Activated CD4-positive, alpha-beta memory T cell treated with anti-CD3 and anti-CD28 coated beads, Interleukin-2, amount 10 ng/mL, durations not matched to agents 7 days and 5 days (primary cell): ENCODE measurements around the gene ALPL. TPM values are rescaled to one million over a fixed set of nuclear protein-coding genes. Genes with fewer than 3 reads are reported as not detected.
A peak's percentile ranks its signal among the peaks of the same experiment; 100 is the strongest.

ENCODE experiments used
- CTCF ChIA-PET: fragments of 350-600 bp; sonication (Branson Sonifier 250); formaldehyde crosslinking; loops from one replicate; lab custom pipeline; 2021; ENCODE audit warnings: antibody characterized with exemption, inconsistent platforms; lab: Charles Lee
- POLR2A ChIA-PET: fragments of 350-600 bp; sonication (Branson Sonifier 250); formaldehyde crosslinking; loops from one replicate; lab custom pipeline; 2021; ENCODE audit warnings: antibody characterized with exemption; lab: Charles Lee
- DNase-seq: peaks from one replicate; pipeline ENCODE4 v3.0.0-alpha.2; 2020
- H3K27ac Mint-ChIP-seq: one replicate; pipeline ENCODE4 v1.8.0; 2021; ENCODE audit warnings: mild to moderate bottlenecking, mixed read lengths
- H3K27me3 Mint-ChIP-seq: one replicate; pipeline ENCODE4 v1.8.0; 2021; ENCODE audit warnings: mixed read lengths
- H3K36me3 Mint-ChIP-seq: one replicate; pipeline ENCODE4 v1.8.0; 2021; ENCODE audit warnings: low read depth, mixed read lengths
- H3K4me1 Mint-ChIP-seq: one replicate; pipeline ENCODE4 v1.8.0; 2021; ENCODE audit warnings: mixed read lengths
- H3K4me3 Mint-ChIP-seq: one replicate; pipeline ENCODE4 v1.8.0; 2021; ENCODE audit warnings: mild to moderate bottlenecking, mixed read lengths
- H3K9me3 Mint-ChIP-seq: one replicate; pipeline ENCODE4 v1.8.0; 2021; ENCODE audit warnings: mixed read lengths
- total RNA-seq, 2 experiments: library from RNA; stranded (reverse); gene quantifications; one replicate each; pipeline ENCODE4 v1.2.3, GENCODE V29; 2021

ALPL gene
- total RNA-seq, 2 experiments from 2014 or later = not detected

DNA sequence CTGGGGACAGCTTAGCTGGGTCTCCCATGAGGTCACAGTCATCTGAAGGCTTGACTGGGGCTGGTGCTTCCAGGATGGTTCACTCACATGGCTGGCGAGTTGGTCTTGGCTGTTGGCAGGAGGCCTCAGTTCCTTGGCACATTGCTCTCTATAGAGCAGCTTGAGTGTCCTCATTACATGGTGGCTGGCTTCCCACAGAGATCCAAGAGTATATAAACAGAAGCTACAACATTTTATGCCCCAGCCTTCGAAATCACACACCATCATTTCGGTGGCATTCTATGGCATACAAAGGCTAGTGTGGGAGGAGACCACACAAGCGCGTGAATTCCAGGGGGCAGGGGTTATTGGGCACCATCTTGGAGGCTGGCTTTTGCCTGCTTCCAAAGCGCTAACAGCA is 63.0 kb downstream of the ALPL start:
- H3K27ac Mint-ChIP-seq = no peak overlapping the region
- POLR2A ChIA-PET = interaction anchor here (0.6 kb wide), 1 partner anchor 186 kb away, joined by 3 read pairs; no protein-coding TSS in a partner anchor
- DNase-seq = no peak
- H3K4me1 Mint-ChIP-seq = no peaks in the 10 kb centered on the region
- H3K9me3 Mint-ChIP-seq = no peaks in the 10 kb centered on the region
- H3K4me3 Mint-ChIP-seq = no peak overlapping the region
- no peaks in the 10 kb centered on the region for H3K36me3 Mint-ChIP-seq
- CTCF ChIA-PET = interaction anchor here (0.6 kb wide), 1 partner anchor 91 kb away, joined by 3 read pairs; no protein-coding TSS in a partner anchor
- H3K27me3 Mint-ChIP-seq = peaks cover 6% of the 10 kb centered on the region

DNA sequence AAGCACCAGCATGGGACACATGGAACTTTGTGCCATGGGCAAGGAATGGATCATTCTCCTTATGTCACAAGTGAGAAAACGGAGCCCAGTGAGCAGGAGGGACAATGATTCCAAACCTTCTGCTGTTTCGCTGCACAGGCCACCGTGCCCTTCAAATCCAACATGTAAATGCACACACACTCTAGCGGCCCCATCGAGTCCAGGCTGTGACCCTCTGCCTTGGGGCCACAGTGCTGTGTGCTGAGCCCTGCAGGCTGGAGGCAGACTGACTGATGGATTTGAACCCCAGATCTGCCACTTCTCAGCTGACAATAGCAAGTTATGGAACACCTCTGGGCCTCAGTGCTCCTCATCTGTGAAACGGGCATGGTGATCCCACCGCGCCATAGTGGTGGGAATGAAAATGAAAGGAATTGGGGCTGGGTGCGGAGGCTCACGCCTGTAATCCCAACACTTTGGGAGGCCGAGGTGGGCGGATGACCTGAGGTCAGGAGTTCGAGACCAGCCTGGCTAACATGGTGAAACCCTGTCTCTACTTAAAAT is 63.6 kb downstream of the ALPL start:
- H3K27ac Mint-ChIP-seq = no peak overlapping the region
- H3K4me3 Mint-ChIP-seq = no peak overlapping the region
- no peaks in the 10 kb centered on the region for H3K9me3 Mint-ChIP-seq
- ChIA-PET POLR2A (no interaction called here), CTCF (no interaction called here)
- H3K27me3 Mint-ChIP-seq = peaks cover 6% of the 10 kb centered on the region
- no peak for DNase-seq
- no peaks in the 10 kb centered on the region for H3K36me3 Mint-ChIP-seq
- H3K4me1 Mint-ChIP-seq = no peaks in the 10 kb centered on the region

DNA sequence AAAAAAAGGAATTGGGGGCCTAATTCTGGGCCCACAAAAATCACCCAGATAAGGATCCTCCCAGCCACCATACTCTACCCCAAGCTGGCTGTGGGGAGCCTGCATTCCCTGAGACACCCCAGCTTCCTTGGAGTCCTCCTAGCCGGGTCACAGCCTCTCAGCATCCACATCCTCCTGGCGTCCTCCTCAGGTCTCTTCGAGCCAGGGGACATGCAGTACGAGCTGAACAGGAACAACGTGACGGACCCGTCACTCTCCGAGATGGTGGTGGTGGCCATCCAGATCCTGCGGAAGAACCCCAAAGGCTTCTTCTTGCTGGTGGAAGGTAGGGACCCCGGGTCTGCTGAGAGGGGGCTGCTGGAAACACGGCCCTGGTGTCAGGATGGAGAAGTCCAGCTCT is 64.3 kb downstream of the ALPL start:
- ChIA-PET CTCF (no interaction called here), POLR2A (no interaction called here)
- no peaks in the 10 kb centered on the region for H3K4me1 Mint-ChIP-seq

DNA sequence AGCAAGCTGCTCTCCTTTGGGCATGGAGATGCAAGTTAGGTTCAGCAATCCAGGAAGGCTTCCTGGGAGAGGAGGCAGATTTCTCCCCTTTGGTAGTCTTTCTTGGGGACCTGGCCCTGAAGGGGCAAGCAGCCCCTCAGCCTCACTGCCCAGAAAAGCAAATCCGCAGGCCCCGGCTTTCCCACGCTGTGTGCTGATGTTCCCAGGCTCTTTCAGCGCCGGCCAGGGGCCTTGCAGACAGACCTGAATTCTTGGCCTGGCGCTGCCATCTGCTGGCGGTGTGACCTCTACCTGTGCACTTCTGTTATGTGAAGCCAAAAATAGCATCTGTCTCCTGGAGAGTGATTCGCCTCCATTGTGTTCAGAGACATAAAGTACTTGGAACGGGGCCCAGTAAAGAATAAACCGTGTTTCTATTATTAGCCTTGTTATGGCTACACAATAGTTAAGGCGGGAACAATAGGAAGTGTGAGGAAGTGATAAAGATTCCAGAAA is 64.8 kb downstream of the ALPL start:
- DNase-seq = peak; percentile 35
- H3K4me3 Mint-ChIP-seq = no peak overlapping the region
- no peaks in the 10 kb centered on the region for H3K36me3 Mint-ChIP-seq
- H3K4me1 Mint-ChIP-seq = no peaks in the 10 kb centered on the region
- H3K9me3 Mint-ChIP-seq = no peaks in the 10 kb centered on the region
- CTCF ChIA-PET = no interaction called here
- POLR2A ChIA-PET = no interaction called here
- no peak overlapping the region for H3K27ac Mint-ChIP-seq
- H3K27me3 Mint-ChIP-seq = peaks cover 6% of the 10 kb centered on the region

More for the DNA sequence above, 64.3 kb downstream of the ALPL start:
- H3K36me3 Mint-ChIP-seq = no peaks in the 10 kb centered on the region
- no peak overlapping the region for H3K27ac Mint-ChIP-seq
- no peaks in the 10 kb centered on the region for H3K9me3 Mint-ChIP-seq
- H3K4me3 Mint-ChIP-seq = no peak overlapping the region
- DNase-seq = no peak
- peaks cover 6% of the 10 kb centered on the region for H3K27me3 Mint-ChIP-seq

DNA sequence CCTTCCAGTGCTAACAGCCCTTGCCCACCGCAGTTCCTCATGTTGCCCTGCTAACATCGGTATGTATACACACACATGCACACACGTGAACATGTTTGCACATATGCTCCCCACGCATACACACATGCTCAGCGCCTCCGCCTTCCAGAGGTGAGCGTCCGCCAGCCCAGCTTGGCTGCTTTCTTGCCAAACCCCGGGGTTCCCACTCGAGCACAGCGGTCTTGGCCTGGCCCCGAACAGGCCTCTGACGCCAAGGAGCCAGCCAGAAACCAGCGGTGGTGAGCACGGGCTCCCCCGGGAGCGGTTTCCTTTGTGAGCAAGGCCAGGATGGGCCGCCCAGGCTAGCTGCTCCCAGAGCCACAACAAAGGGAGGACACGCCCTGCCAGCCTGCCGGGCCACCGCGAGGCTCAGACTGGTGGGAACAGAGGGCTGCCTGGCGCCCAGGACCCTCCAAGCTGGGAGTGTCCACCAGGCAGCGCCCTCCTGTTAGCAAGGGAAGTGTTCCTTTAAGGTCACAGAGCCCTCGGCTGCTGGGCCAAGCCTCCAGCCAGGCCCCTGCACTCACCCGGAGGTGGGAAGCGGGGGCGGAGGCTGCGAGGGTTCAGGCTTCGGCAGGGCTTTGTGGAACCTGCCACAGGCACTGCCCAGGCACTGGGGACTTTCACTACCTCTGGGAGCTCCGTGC is 65.4 kb downstream of the ALPL start:
- Mint-ChIP-seq H3K36me3 (no peaks in the 10 kb centered on the region), H3K4me3 (no peak overlapping the region)

DNA sequence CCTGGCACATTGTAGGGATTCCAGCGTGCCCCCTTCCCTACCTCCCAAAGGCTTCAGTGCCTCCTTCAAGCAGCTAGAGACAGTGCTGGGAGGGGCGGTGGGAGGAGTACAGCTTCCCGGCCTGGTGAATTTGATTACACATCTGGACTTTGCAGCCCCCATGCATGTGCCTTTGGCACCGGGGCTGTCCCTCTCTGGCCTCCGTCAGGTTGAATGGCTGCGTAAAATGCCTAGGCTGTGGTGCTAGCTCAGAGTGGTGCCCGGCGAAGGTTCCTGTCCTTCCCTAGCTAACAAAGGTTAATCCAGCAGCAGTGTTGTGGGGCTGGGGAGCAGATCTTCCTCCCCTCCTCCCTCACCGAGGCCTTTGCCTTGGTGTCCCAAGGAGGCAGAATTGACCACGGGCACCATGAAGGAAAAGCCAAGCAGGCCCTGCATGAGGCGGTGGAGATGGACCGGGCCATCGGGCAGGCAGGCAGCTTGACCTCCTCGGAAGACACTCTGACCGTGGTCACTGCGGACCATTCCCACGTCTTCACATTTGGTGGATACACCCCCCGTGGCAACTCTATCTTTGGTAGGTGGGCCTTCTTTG is 66.2 kb downstream of the ALPL start:
- Mint-ChIP-seq H3K9me3 (no peaks in the 10 kb centered on the region), H3K27me3 (peaks cover 6% of the 10 kb centered on the region), H3K4me3 (no peak overlapping the region), H3K36me3 (no peaks in the 10 kb centered on the region), H3K4me1 (no peaks in the 10 kb centered on the region), H3K27ac (no peak overlapping the region)
- no peak for DNase-seq
- ChIA-PET CTCF (no interaction called here), POLR2A (no interaction called here)

More for the DNA sequence above, 65.4 kb downstream of the ALPL start:
- Mint-ChIP-seq H3K27ac (no peak overlapping the region), H3K4me1 (no peaks in the 10 kb centered on the region), H3K27me3 (peaks cover 6% of the 10 kb centered on the region), H3K9me3 (no peaks in the 10 kb centered on the region)
- no peak for DNase-seq
- ChIA-PET POLR2A (no interaction called here), CTCF (no interaction called here)

GRCh38 chr1:21576031-21576797 is 67.0 kb downstream of the ALPL start:
- no peak overlapping the region for H3K27ac Mint-ChIP-seq
- CTCF ChIA-PET = no interaction called here
- POLR2A ChIA-PET = no interaction called here
- H3K36me3 Mint-ChIP-seq = no peaks in the 10 kb centered on the region
- no peak for DNase-seq
- H3K9me3 Mint-ChIP-seq = no peaks in the 10 kb centered on the region
- no peaks in the 10 kb centered on the region for H3K4me1 Mint-ChIP-seq
- no peak overlapping the region for H3K4me3 Mint-ChIP-seq
- peaks cover 6% of the 10 kb centered on the region for H3K27me3 Mint-ChIP-seq

GRCh38 chr1:21576798-21577187 is 67.6 kb downstream of the ALPL start:
- H3K36me3 Mint-ChIP-seq = no peaks in the 10 kb centered on the region
- H3K4me3 Mint-ChIP-seq = no peak overlapping the region
- no peaks in the 10 kb centered on the region for H3K9me3 Mint-ChIP-seq
- POLR2A ChIA-PET = no interaction called here
- peaks cover 6% of the 10 kb centered on the region for H3K27me3 Mint-ChIP-seq
- CTCF ChIA-PET = no interaction called here
- no peak for DNase-seq
- H3K27ac Mint-ChIP-seq = no peak overlapping the region
- no peaks in the 10 kb centered on the region for H3K4me1 Mint-ChIP-seq

DNA sequence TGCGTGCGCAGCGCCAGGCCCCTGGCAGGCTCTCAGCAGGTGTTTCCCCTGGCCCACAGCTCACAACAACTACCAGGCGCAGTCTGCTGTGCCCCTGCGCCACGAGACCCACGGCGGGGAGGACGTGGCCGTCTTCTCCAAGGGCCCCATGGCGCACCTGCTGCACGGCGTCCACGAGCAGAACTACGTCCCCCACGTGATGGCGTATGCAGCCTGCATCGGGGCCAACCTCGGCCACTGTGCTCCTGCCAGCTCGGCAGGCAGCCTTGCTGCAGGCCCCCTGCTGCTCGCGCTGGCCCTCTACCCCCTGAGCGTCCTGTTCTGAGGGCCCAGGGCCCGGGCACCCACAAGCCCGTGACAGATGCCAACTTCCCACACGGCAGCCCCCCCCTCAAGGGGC is 68.1 kb downstream of the ALPL start:
- Mint-ChIP-seq H3K4me1 (no peaks in the 10 kb centered on the region), H3K27ac (no peak overlapping the region), H3K9me3 (no peaks in the 10 kb centered on the region), H3K4me3 (no peak overlapping the region), H3K27me3 (peaks cover 6% of the 10 kb centered on the region), H3K36me3 (no peaks in the 10 kb centered on the region)
- CTCF ChIA-PET = no interaction called here
- POLR2A ChIA-PET = no interaction called here
- no peak for DNase-seq

- ChIA-PET CTCF (no interaction called here), POLR2A (no interaction called here)
- no peak overlapping the region for H3K4me3 Mint-ChIP-seq
- H3K9me3 Mint-ChIP-seq = no peaks in the 10 kb centered on the region
- no peak overlapping the region for H3K27ac Mint-ChIP-seq
- peaks cover 9% of the 10 kb centered on the region for H3K27me3 Mint-ChIP-seq
- no peak for DNase-seq
- H3K4me1 Mint-ChIP-seq = no peaks in the 10 kb centered on the region
- H3K36me3 Mint-ChIP-seq = no peaks in the 10 kb centered on the region
Measured at GRCh38 chr1:21577933-21578332, 68.7 kb downstream of the ALPL start.

DNA sequence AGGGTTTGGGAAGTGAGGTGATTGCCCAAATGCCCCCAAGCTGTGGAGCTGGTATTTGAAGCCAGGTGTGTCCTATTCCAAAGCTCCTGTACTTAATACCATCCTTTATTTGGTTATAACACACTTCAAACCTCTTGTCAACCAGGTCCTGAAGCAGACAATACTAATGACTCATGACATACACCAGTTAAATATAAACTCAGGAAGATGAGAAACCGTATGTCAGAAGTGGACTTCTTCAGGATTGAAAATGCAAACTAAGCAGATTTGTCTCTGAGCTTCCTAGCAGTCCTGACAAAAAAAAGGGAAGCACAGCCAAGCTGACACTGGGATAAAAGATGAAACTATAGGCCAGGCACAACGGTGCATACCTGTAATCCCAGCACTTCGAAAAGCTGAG is 70.6 kb downstream of the ALPL start:
- ChIA-PET POLR2A (no interaction called here), CTCF (no interaction called here)
- Mint-ChIP-seq H3K27me3 (peaks cover 5% of the 10 kb centered on the region), H3K4me3 (no peak overlapping the region), H3K36me3 (no peaks in the 10 kb centered on the region), H3K4me1 (no peaks in the 10 kb centered on the region), H3K27ac (no peak overlapping the region), H3K9me3 (no peaks in the 10 kb centered on the region)
- DNase-seq = no peak

DNA sequence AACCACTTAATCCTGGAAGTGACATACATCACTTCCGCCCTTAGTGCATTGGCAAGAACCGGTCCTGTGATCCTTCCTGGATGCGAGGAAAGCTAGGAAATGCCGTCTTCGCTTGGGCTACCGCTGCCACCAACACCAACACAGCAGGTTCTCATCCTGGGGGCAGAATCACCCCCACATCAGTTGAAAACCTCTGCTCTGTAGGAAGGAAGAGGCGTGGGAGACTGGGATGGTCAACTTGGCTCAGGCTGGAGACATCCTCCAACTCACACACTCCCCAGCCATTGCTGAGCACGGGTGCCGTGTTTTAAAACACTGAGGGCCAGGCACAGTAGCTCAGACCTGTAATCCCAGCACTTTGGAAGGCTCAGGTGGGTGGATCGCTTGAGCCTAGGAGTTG is 74.9 kb downstream of the ALPL start:
- Mint-ChIP-seq H3K4me3 (no peak overlapping the region), H3K4me1 (no peaks in the 10 kb centered on the region), H3K9me3 (no peaks in the 10 kb centered on the region), H3K27me3 (peaks cover 13% of the 10 kb centered on the region), H3K27ac (no peak overlapping the region), H3K36me3 (no peaks in the 10 kb centered on the region)
- CTCF ChIA-PET = no interaction called here
- POLR2A ChIA-PET = no interaction called here
- DNase-seq = no peak

- DNase-seq = no peak
- H3K4me1 Mint-ChIP-seq = no peaks in the 10 kb centered on the region
- H3K9me3 Mint-ChIP-seq = no peaks in the 10 kb centered on the region
- CTCF ChIA-PET = interaction anchor here (1.2 kb wide), 1 partner anchor 11 kb away, joined by 3 read pairs; no protein-coding TSS in a partner anchor
- POLR2A ChIA-PET = no interaction called here
- peaks cover 14% of the 10 kb centered on the region for H3K27me3 Mint-ChIP-seq
- no peak overlapping the region for H3K27ac Mint-ChIP-seq
- no peaks in the 10 kb centered on the region for H3K36me3 Mint-ChIP-seq
- no peak overlapping the region for H3K4me3 Mint-ChIP-seq
Measured at GRCh38 chr1:21585037-21585436, 75.8 kb downstream of the ALPL start.
